H1 (cell line): Measurements from ENCODE around the gene SOX6.

Source experiments
- CEBPB ChIP-seq: IDR thresholded peaks from 2 replicates; pipeline ENCODE4 v1.6.1; 2012; ENCODE audit warnings: low read depth, low read length
- EZH2 ChIP-seq: fragments of 200-600 bp; sonication (generic); IDR thresholded peaks from 2 replicates; pipeline ENCODE4 v1.7.1; 2012; ENCODE audit warnings: low read depth, mild to moderate bottlenecking, moderate library complexity, low read length, inconsistent platforms; ENCODE audit not compliant: severe bottlenecking
- POLR2A ChIP-seq, 2 experiments: IDR thresholded peaks; 1 replicate in 1 of 2; 2 replicates in 1 of 2; pipeline ENCODE4 v1.6.1; 2011; ENCODE audit warnings: low read depth in 2 of 2, low read length in 2 of 2, mild to moderate bottlenecking in 2 of 2; ENCODE audit errors: control extremely low read depth in 1 of 2
- SAP30 ChIP-seq: fragments of 300-600 bp; sonication (generic); IDR thresholded peaks from 2 replicates; pipeline ENCODE4 v1.7.1; 2012; ENCODE audit warnings: low read length, moderate library complexity, mild to moderate bottlenecking, inconsistent platforms; ENCODE audit not compliant: insufficient read depth, insufficient replicate concordance
- TAF1 ChIP-seq: IDR thresholded peaks from 2 replicates; pipeline ENCODE4 v1.6.1; 2011; ENCODE audit warnings: mild to moderate bottlenecking, low read depth, low read length
- TBP ChIP-seq: IDR thresholded peaks from 2 replicates; pipeline ENCODE4 v1.6.1; 2011; ENCODE audit warnings: low read depth, low read length, improper control_type of control experiment
- YY1 ChIP-seq: IDR thresholded peaks from 2 replicates; pipeline ENCODE4 v1.6.1; 2011; ENCODE audit warnings: low read depth, mild to moderate bottlenecking, low read length
- TF ChIP-seq, protein P1 (sequence below), 3 experiments: IDR thresholded peaks; 1 replicate in 2 of 3; 2 replicates in 1 of 3; pipeline versions ENCODE4 v1.5.1 to v1.6.1; 2011; ENCODE audit warnings: low read length in 3 of 3, mild to moderate bottlenecking in 3 of 3, inconsistent platforms in 2 of 3, low read depth in 1 of 3, moderate library complexity in 1 of 3; ENCODE audit not compliant: insufficient read depth in 1 of 3; ENCODE audit errors: control extremely low read depth in 1 of 3

- no peak for TF ChIP-seq EZH2
- no peak for TF ChIP-seq TAF1
- no peak for TF ChIP-seq TBP
- no peak for TF ChIP-seq POLR2A (IDR thresholded peaks at IDR 0.05; ENCODE audit: control extremely low read depth in 1 of 2, low read depth in 2 of 2, low read length in 2 of 2)
- TF ChIP-seq, protein P1, sequence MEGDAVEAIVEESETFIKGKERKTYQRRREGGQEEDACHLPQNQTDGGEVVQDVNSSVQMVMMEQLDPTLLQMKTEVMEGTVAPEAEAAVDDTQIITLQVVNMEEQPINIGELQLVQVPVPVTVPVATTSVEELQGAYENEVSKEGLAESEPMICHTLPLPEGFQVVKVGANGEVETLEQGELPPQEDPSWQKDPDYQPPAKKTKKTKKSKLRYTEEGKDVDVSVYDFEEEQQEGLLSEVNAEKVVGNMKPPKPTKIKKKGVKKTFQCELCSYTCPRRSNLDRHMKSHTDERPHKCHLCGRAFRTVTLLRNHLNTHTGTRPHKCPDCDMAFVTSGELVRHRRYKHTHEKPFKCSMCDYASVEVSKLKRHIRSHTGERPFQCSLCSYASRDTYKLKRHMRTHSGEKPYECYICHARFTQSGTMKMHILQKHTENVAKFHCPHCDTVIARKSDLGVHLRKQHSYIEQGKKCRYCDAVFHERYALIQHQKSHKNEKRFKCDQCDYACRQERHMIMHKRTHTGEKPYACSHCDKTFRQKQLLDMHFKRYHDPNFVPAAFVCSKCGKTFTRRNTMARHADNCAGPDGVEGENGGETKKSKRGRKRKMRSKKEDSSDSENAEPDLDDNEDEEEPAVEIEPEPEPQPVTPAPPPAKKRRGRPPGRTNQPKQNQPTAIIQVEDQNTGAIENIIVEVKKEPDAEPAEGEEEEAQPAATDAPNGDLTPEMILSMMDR (IDR thresholded peaks at IDR 0.05; ENCODE audit: control extremely low read depth in 1 of 3, insufficient read depth in 1 of 3, low read depth in 1 of 3, low read length in 3 of 3), result no peak
- TF ChIP-seq SAP30, result no peak
- TF ChIP-seq CEBPB, result no peak
- TF ChIP-seq YY1, result no peak
Observed at GRCh38 chr11:16377746-16378145, 21.4 kb upstream of the SOX6 start.
